HL-60/S4 treated with retinoic acid at 250 ng/mL for 4 days and 3 days (cell line): ENCODE data around the gene HOXA4.

ENCODE experiments used
- in situ Hi-C: fragments of 300-500 bp; cut with MboI; formaldehyde crosslinking; loops from 2 replicates; pipeline ENCODE4 v1.7.0; 2022; ENCODE audit warnings: low sequenced_read_pairs

The HOXA4 gene

GRCh38 chr7:27096768-27097514 is 33.6 kb downstream of the HOXA4 start:
- in situ Hi-C loops: no loop called here

GRCh38 chr7:27095897-27096767 is 34.4 kb downstream of the HOXA4 start, which contains the start of gene HOXA1:
Gene HOXA1 (minus strand): TSS chr7:27096000. CDS start chr7:27095912, 88 bp downstream.
- in situ Hi-C loops: no loop called here

- in situ Hi-C loops: no loop called here
Measured at GRCh38 chr7:27095050-27095896, 35.3 kb downstream of the HOXA4 start.

- in situ Hi-C loops: no loop called here
Measured at GRCh38 chr7:27094304-27095049, 36.1 kb downstream of the HOXA4 start.

- in situ Hi-C loops: no loop called here
Measured at GRCh38 chr7:27093184-27093895, 37.2 kb downstream of the HOXA4 start.

GRCh38 chr7:27092819-27093110 is 37.8 kb downstream of the HOXA4 start:
- in situ Hi-C loops: no loop called here

GRCh38 chr7:27091941-27092818 is 38.4 kb downstream of the HOXA4 start:
- in situ Hi-C loops: no loop called here

GRCh38 chr7:27091105-27091504 is 39.5 kb downstream of the HOXA4 start:
- in situ Hi-C loops: no loop called here

GRCh38 chr7:27088002-27088922 is 42.3 kb downstream of the HOXA4 start:
- in situ Hi-C loops: no loop called here

- in situ Hi-C loops: no loop called here
Measured at GRCh38 chr7:27083646-27084045, 46.9 kb downstream of the HOXA4 start.

GRCh38 chr7:27082171-27082570 is 48.4 kb downstream of the HOXA4 start:
- in situ Hi-C loops: no loop called here

- in situ Hi-C loops: no loop called here
Measured at GRCh38 chr7:27080844-27081436, 49.6 kb downstream of the HOXA4 start.

GRCh38 chr7:27079234-27079975 is 51.2 kb downstream of the HOXA4 start:
- in situ Hi-C loops: no loop called here

- in situ Hi-C loops: no loop called here
Measured at GRCh38 chr7:27078616-27079233, 51.8 kb downstream of the HOXA4 start.
